HepG2 (cell line): ENCODE measurements around the gene DSN1. TPM values are rescaled to one million over a fixed set of nuclear protein-coding genes. Genes with fewer than 3 reads are reported as not detected.

ENCODE experiments used
- BRF2 ChIP-seq: sonication (generic); formaldehyde crosslinking; IDR thresholded peaks from 2 replicates; pipeline ENCODE4 v1.8.1; 2022; ENCODE audit warnings: mild to moderate bottlenecking, missing genetic modification reagents
- ZNF407 ChIP-seq: sonication (generic); formaldehyde crosslinking; IDR thresholded peaks from one replicate; pipeline ENCODE4 v1.5.1; 2020; ENCODE audit warnings: mild to moderate bottlenecking, missing genetic modification reagents; ENCODE audit errors: not compliant biosample characterization
- ZNF510 ChIP-seq: sonication (generic); formaldehyde crosslinking; IDR thresholded peaks from 2 replicates; pipeline ENCODE4 v1.4.0; 2020; ENCODE audit warnings: low read depth, mild to moderate bottlenecking, missing genetic modification reagents
- ZNF670 ChIP-seq: sonication (generic); formaldehyde crosslinking; IDR thresholded peaks from 2 replicates; pipeline ENCODE4 v1.8.0; 2022; ENCODE audit warnings: mild to moderate bottlenecking, missing genetic modification reagents, borderline replicate concordance
- polyA plus RNA-seq, 8 experiments: library from polyadenylated mRNA; depleted of rRNA in 3 of 8; stranded (reverse) in 7 of 8; unstranded in 1 of 8; fragments of >200 nt; fragmentation: Illumina TruSeq in 4 of 8; extraction: Trizol in 4 of 8; gene quantifications; 2 replicates each; pipeline versions ENCODE4 v1.2.1 to v1.2.3, GENCODE V29; 2011 to 2016; ENCODE audit warnings: low read depth in 4 of 8, missing spikeins in 1 of 8, mixed read lengths in 1 of 8; ENCODE audit not compliant: insufficient read depth in 1 of 8
- total RNA-seq, 5 experiments: library from RNA; depleted of rRNA; stranded (reverse); fragments of >200 nt; fragmentation: Illumina TruSeq; extraction: Trizol; gene quantifications; 2 replicates each; pipeline ENCODE4 v1.2.3, GENCODE V29; 2016; ENCODE audit warnings: low read depth in 1 of 5

Gene DSN1
- total and polyA plus RNA-seq, 2 of the 13 experiments (the other 11 are each of a cell fraction or from before 2014, with no cell fraction given), result 18.7 to 53.7 TPM

- TF ChIP-seq ZNF670 (CRISPR knock-in tag) (no peak), ZNF407 (no peak), ZNF510 (CRISPR knock-in tag) (no peak), BRF2 (CRISPR knock-in tag) (no peak)
Measured at GRCh38 chr20:36796117-36796516, 22.6 kb upstream of the DSN1 start (continued).
